ENCODE measurements around the gene RBM38. TPM values are rescaled to one million over a fixed set of nuclear protein-coding genes. Genes with fewer than 3 reads are reported as not detected.
A peak's percentile ranks its signal among the peaks of the same experiment; 100 is the strongest.

RBM38 gene
- total and polyA plus RNA-seq, 2 of the 13 experiments (the other 11 are each of a cell fraction or from before 2014, with no cell fraction given) = 24.2 to 34.2 TPM

- TF ChIP-seq AFF4 (CRISPR knock-in tag; IDR thresholded peaks at IDR 0.05) = 0 out of 2 replicates have a peak, but pooled peaks have one; percentile 59
- TF ChIP-seq RAD21 (CRISPR knock-in tag; IDR thresholded peaks at IDR 0.05) = no peak; the same call in 1 of the 2 replicates
- TF ChIP-seq ZNF597 (CRISPR knock-in tag; IDR thresholded peaks at IDR 0.05) = no peak
- TF ChIP-seq PHF21A (CRISPR knock-in tag; IDR thresholded peaks at IDR 0.05) = peak; percentile 52; the same call in 1 of the 2 replicates
- TF ChIP-seq FOXO1 (CRISPR knock-in tag; IDR thresholded peaks at IDR 0.05) = peak; percentile 58; the same call in 1 of the 2 replicates
- peak; percentile 55; the same call in 1 of the 2 replicates for TF ChIP-seq ISL2 (CRISPR knock-in tag; IDR thresholded peaks at IDR 0.05)
- TF ChIP-seq FOXA3 (CRISPR knock-in tag; IDR thresholded peaks at IDR 0.05) = no peak
- peak; percentile 95 for TF ChIP-seq SNAPC4 (CRISPR knock-in tag; IDR thresholded peaks at IDR 0.05)
- peak; percentile 95 for TF ChIP-seq NRL (CRISPR knock-in tag; IDR thresholded peaks at IDR 0.05; ENCODE audit: borderline replicate concordance)
- 0 out of 2 replicates have a peak, but pooled peaks have one; percentile 79 for TF ChIP-seq KLF6 (CRISPR knock-in tag; IDR thresholded peaks at IDR 0.05)
- TF ChIP-seq ZFP37 (CRISPR knock-in tag; IDR thresholded peaks at IDR 0.05; ENCODE audit: borderline replicate concordance) = peak; percentile 19; the same call in 1 of the 2 replicates
- no peak for TF ChIP-seq ZNF652 (CRISPR knock-in tag; IDR thresholded peaks at IDR 0.05; ENCODE audit: borderline replicate concordance, low read depth)
- TF ChIP-seq CCDC6 (CRISPR knock-in tag; IDR thresholded peaks at IDR 0.05) = no peak; the same call in 1 of the 2 replicates
- TF ChIP-seq ATF4 (CRISPR knock-in tag; IDR thresholded peaks at IDR 0.05) = no peak
- TF ChIP-seq ZBTB2 (CRISPR knock-in tag; IDR thresholded peaks at IDR 0.05; ENCODE audit: low read depth) = 0 out of 2 replicates have a peak, but pooled peaks have one; percentile 56
- no peak for TF ChIP-seq MIER2 (CRISPR knock-in tag; IDR thresholded peaks at IDR 0.05)
Measured at GRCh38 chr20:57351042-57351783, 40.0 kb upstream of the RBM38 start, which contains the start of gene RAE1 (continued).
